Activated T-helper 17 cell treated with anti-CD3 and anti-CD28 coated beads, Interleukin-2, amount 50 U/mL, for 72 hours (primary cell): ENCODE measurements around the gene ZMAT5. TPM values are rescaled to one million over a fixed set of nuclear protein-coding genes. Genes with fewer than 3 reads are reported as not detected.

ENCODE experiments used
- ATAC-seq: fragments of 150-1000 bp; cut with Tn5 transposase; replicated peaks from 2 replicates; pipeline ENCODE4 v1.10.0; 2021; ENCODE audit warnings: mild to moderate bottlenecking, moderate library complexity
- H3K27ac Mint-ChIP-seq: one replicate; pipeline ENCODE4 v1.8.0; 2022; ENCODE audit warnings: mixed read lengths
- H3K27me3 Mint-ChIP-seq: one replicate; pipeline ENCODE4 v1.8.0; 2022; ENCODE audit warnings: mixed read lengths
- H3K36me3 Mint-ChIP-seq: one replicate; pipeline ENCODE4 v1.8.0; 2022; ENCODE audit warnings: low read depth, mild to moderate bottlenecking, mixed read lengths
- H3K4me1 Mint-ChIP-seq: one replicate; pipeline ENCODE4 v1.8.0; 2022; ENCODE audit warnings: mixed read lengths
- H3K4me3 Mint-ChIP-seq: one replicate; pipeline ENCODE4 v1.8.0; 2022; ENCODE audit warnings: mild to moderate bottlenecking, mixed read lengths
- H3K9me3 Mint-ChIP-seq: one replicate; pipeline ENCODE4 v1.8.0; 2022; ENCODE audit warnings: mixed read lengths
- total RNA-seq, 2 donors: library from RNA; stranded (reverse); gene quantifications; one replicate each; pipeline ENCODE4 v1.2.3, GENCODE V29; 2022

The ZMAT5 gene
- total RNA-seq, 2 donors from 2014 or later, result 17.8 to 29.7 TPM

- H3K36me3 Mint-ChIP-seq, result no peaks in the 10 kb centered on the region
- no peaks in the 10 kb centered on the region for H3K9me3 Mint-ChIP-seq
- no peaks in the 10 kb centered on the region for H3K4me1 Mint-ChIP-seq
- ATAC-seq, result no peak
- H3K4me3 Mint-ChIP-seq, result peak within 1 kb of the TSS; percentile 9
- peaks cover 32% of the 10 kb centered on the region for H3K27me3 Mint-ChIP-seq
- no peak within 1 kb of the TSS for H3K27ac Mint-ChIP-seq
These were observed 46.7 kb downstream of the ZMAT5 start, which contains the start of gene CABP7 for GRCh38 chr22:29719899-29720645. TSS of gene CABP7 (plus strand) at chr22:29720003. CDS start at chr22:29720425, 422 bp downstream.

- H3K4me3 Mint-ChIP-seq, result peak overlapping the region; percentile 9
- ATAC-seq, result no peak
- H3K9me3 Mint-ChIP-seq, result no peaks in the 10 kb centered on the region
- no peak overlapping the region for H3K27ac Mint-ChIP-seq
- H3K36me3 Mint-ChIP-seq, result no peaks in the 10 kb centered on the region
- H3K27me3 Mint-ChIP-seq, result peaks cover 32% of the 10 kb centered on the region
- no peaks in the 10 kb centered on the region for H3K4me1 Mint-ChIP-seq
These were observed 47.6 kb downstream of the ZMAT5 start for GRCh38 chr22:29718949-29719898.

GRCh38 chr22:29717789-29718188 lies 49.0 kb downstream of the ZMAT5 start:
- Mint-ChIP-seq H3K9me3 (no peaks in the 10 kb centered on the region), H3K4me3 (no peak overlapping the region), H3K36me3 (no peaks in the 10 kb centered on the region), H3K4me1 (no peaks in the 10 kb centered on the region), H3K27ac (no peak overlapping the region), H3K27me3 (peaks cover 32% of the 10 kb centered on the region)
- ATAC-seq, result no peak

GRCh38 chr22:29716814-29717545 lies 49.8 kb downstream of the ZMAT5 start:
- Mint-ChIP-seq H3K4me1 (no peaks in the 10 kb centered on the region), H3K4me3 (no peak overlapping the region), H3K36me3 (no peaks in the 10 kb centered on the region), H3K9me3 (no peaks in the 10 kb centered on the region), H3K27me3 (peaks cover 35% of the 10 kb centered on the region), H3K27ac (no peak overlapping the region)
- ATAC-seq, result peak; percentile 30

- no peaks in the 10 kb centered on the region for H3K4me1 Mint-ChIP-seq
- no peak overlapping the region for H3K4me3 Mint-ChIP-seq
- H3K27ac Mint-ChIP-seq, result no peak overlapping the region
- H3K27me3 Mint-ChIP-seq, result peaks cover 30% of the 10 kb centered on the region
- H3K36me3 Mint-ChIP-seq, result no peaks in the 10 kb centered on the region
- ATAC-seq, result no peak
- no peaks in the 10 kb centered on the region for H3K9me3 Mint-ChIP-seq
These were observed 51.1 kb downstream of the ZMAT5 start for GRCh38 chr22:29715705-29716104.

- Mint-ChIP-seq H3K27me3 (peaks cover 30% of the 10 kb centered on the region), H3K27ac (no peak overlapping the region), H3K36me3 (no peaks in the 10 kb centered on the region), H3K4me1 (no peaks in the 10 kb centered on the region), H3K9me3 (no peaks in the 10 kb centered on the region), H3K4me3 (no peak overlapping the region)
- no peak for ATAC-seq
These were observed 51.6 kb downstream of the ZMAT5 start for GRCh38 chr22:29715240-29715639.

GRCh38 chr22:29713156-29713727 lies 53.6 kb downstream of the ZMAT5 start:
- no peak overlapping the region for H3K4me3 Mint-ChIP-seq
- H3K27ac Mint-ChIP-seq, result no peak overlapping the region
- no peaks in the 10 kb centered on the region for H3K36me3 Mint-ChIP-seq
- H3K27me3 Mint-ChIP-seq, result peaks cover 16% of the 10 kb centered on the region
- no peaks in the 10 kb centered on the region for H3K4me1 Mint-ChIP-seq
- no peaks in the 10 kb centered on the region for H3K9me3 Mint-ChIP-seq
- no peak for ATAC-seq

- Mint-ChIP-seq H3K4me1 (no peaks in the 10 kb centered on the region), H3K4me3 (no peak overlapping the region), H3K9me3 (no peaks in the 10 kb centered on the region), H3K27ac (no peak overlapping the region), H3K27me3 (peaks cover 15% of the 10 kb centered on the region), H3K36me3 (no peaks in the 10 kb centered on the region)
- no peak for ATAC-seq
These were observed 54.7 kb downstream of the ZMAT5 start for GRCh38 chr22:29712119-29712518.

- Mint-ChIP-seq H3K9me3 (no peaks in the 10 kb centered on the region), H3K27me3 (peaks cover 9% of the 10 kb centered on the region), H3K4me3 (no peak overlapping the region), H3K27ac (no peak overlapping the region), H3K36me3 (no peaks in the 10 kb centered on the region), H3K4me1 (no peaks in the 10 kb centered on the region)
- ATAC-seq, result no peak
These were observed 55.7 kb downstream of the ZMAT5 start for GRCh38 chr22:29710922-29711593.

- no peaks in the 10 kb centered on the region for H3K4me1 Mint-ChIP-seq
These were observed 56.6 kb downstream of the ZMAT5 start for GRCh38 chr22:29710193-29710592.

GRCh38 chr22:29707471-29707870 lies 59.3 kb downstream of the ZMAT5 start:
- Mint-ChIP-seq H3K27ac (no peak overlapping the region), H3K4me1 (no peaks in the 10 kb centered on the region), H3K9me3 (no peaks in the 10 kb centered on the region), H3K36me3 (no peaks in the 10 kb centered on the region), H3K4me3 (no peak overlapping the region), H3K27me3 (peaks cover 12% of the 10 kb centered on the region)
- ATAC-seq, result no peak

More at GRCh38 chr22:29710193-29710592, 56.6 kb downstream of the ZMAT5 start:
- Mint-ChIP-seq H3K27me3 (peaks cover 9% of the 10 kb centered on the region), H3K9me3 (no peaks in the 10 kb centered on the region), H3K27ac (no peak overlapping the region), H3K36me3 (no peaks in the 10 kb centered on the region), H3K4me3 (no peak overlapping the region)
- ATAC-seq, result no peak

GRCh38 chr22:29707010-29707409 lies 59.8 kb downstream of the ZMAT5 start:
- H3K27ac Mint-ChIP-seq, result no peak overlapping the region
- no peaks in the 10 kb centered on the region for H3K36me3 Mint-ChIP-seq
- no peak for ATAC-seq
- H3K27me3 Mint-ChIP-seq, result peaks cover 9% of the 10 kb centered on the region
- H3K4me3 Mint-ChIP-seq, result no peak overlapping the region
- H3K4me1 Mint-ChIP-seq, result no peaks in the 10 kb centered on the region
- H3K9me3 Mint-ChIP-seq, result no peaks in the 10 kb centered on the region

- no peaks in the 10 kb centered on the region for H3K4me1 Mint-ChIP-seq
- peaks cover 7% of the 10 kb centered on the region for H3K27me3 Mint-ChIP-seq
- no peak overlapping the region for H3K4me3 Mint-ChIP-seq
- no peaks in the 10 kb centered on the region for H3K36me3 Mint-ChIP-seq
- H3K27ac Mint-ChIP-seq, result no peak overlapping the region
- H3K9me3 Mint-ChIP-seq, result no peaks in the 10 kb centered on the region
- no peak for ATAC-seq
These were observed 60.3 kb downstream of the ZMAT5 start for GRCh38 chr22:29706486-29706885.
